Smooth muscle cell of bladder (primary cell): ENCODE results near the gene TTR. TPM values are rescaled to one million over a fixed set of nuclear protein-coding genes. Genes with fewer than 3 reads are reported as not detected.

ENCODE experiments used
- total RNA-seq: library from RNA; depleted of rRNA; stranded (reverse); fragments of >200 nt; gene quantifications from 2 replicates; pipeline ENCODE4 v1.2.3, GENCODE V29; 2014

The TTR gene
- not detected in 2 replicates for total RNA-seq

GRCh38 chr18:31591628-31592027 is at the start of gene TTR:
Gene TTR, plus strand, starts transcription at chr18:31591877. Its CDS starts 26 bp downstream, at chr18:31591903.

Other genes starting within 250 kb of the TTR start
- not detected in 2 replicates for gene DSG4, start 215.1 kb upstream of the TTR start, total RNA-seq
- gene DSG3, start 144.1 kb upstream of the TTR start, total RNA-seq, result under 0.01 and 0.28 TPM in 2 replicates
- 2.3 and 23.3 TPM in 2 replicates for gene DSG2, start 93.7 kb upstream of the TTR start, total RNA-seq
- 1.4 and 2.5 TPM in 2 replicates for gene B4GALT6, start 92.7 kb downstream of the TTR start, total RNA-seq
- gene SLC25A52, start 169.0 kb downstream of the TTR start, total RNA-seq, result 0.14 TPM in 1 of 2 replicates, not detected in the other